ENCODE results near the gene CYP2W1.

- no peak for TF ChIP-seq POLR2A (IDR thresholded peaks at IDR 0.05)
- TF ChIP-seq CTCF (IDR thresholded peaks at IDR 0.05): no peak
Observed at GRCh38 chr7:959271-959670, 23.7 kb upstream of the CYP2W1 start.
